Kidney glomerular epithelial cell (primary cell): ENCODE data around the gene BRAT1.
"Not testable (repeated sequence)": the region's sequence is repeated elsewhere in the genome, so short reads cannot be mapped to it uniquely, and the experiment has no call there.

ENCODE experiments used
- DNase-seq: peaks from one replicate; lab custom pipeline; 2025; lab: John Stamatoyannopoulos, UW

The BRAT1 gene

DNA sequence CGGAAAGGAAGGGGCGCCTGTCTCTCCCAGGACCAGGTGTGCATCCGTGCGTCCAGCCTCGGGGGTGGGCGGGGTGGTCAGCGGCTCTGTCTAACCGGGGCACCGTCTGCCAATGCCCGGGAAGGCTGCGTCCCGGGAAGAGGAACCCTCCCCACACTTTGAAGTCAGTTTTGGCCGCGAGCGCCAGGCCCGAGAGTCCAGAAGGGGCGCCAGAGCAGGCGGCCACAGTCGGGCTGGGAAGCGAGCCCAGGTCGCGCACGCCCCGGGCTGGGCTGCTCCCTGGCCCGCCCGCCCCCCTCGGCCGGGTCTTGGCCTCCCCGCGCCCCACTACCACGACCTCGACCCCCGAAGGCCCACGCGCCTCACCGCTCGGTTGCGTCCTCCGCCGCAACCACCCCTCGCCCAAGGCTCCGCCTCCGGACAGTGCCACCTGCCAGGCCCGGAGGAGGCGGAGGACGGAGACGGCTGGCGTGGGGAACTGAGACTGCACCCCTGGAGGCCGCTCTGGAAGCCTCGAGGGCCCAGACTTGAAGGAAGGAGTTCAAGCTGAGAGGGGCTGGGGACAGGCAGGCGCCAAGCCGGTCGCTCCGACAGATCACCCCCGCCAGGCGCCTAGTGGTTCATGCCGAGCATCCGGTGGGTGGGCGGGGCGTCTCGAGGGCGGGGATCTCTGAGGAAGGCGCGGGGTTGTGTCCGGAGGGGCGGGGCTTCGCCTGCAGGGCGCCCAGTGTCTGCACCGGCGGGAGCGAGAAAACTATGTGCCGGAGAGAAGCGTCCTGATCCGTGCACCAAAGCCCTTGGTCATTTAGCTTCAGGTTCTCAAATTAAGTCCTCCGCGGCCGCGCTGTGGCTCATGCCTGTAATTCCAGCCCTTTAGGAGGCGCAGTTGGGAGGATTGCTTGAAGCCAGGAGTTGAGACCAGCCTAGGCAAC is at the start of gene BRAT1:
BRAT1 (minus strand) TSS at position 404 of the 932 bp plus-strand sequence. CDS start 1,093 bp downstream, outside the sequence.
- DNase-seq = peak; percentile 86

DNA sequence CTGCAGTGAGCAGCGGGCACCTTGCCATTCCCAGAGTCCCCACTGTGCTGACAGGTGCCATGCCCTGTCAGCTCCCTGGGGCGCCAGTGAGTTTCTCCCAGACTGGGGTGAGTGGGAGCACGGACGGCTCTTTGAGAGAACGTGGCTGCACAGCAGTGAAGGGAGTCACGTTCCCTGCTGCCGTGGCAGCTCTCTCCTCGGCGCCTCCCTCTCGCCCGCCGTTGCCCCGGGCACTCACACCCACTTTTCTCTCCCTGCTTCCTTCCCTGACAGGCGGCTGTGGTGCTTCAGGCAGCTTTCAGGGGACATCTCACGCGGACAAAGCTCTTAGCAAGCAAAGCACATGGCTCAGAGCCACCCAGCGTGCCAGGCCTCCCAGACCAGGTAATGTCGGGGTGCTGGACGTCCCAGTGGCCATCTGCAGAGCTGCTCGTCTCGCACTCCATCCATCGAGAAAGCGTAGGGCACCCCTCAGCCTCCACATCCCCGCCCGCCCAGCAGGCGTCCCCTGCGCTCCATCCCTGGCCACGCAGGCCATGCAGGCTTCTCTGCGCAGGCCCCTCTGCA is 49.4 kb upstream of the BRAT1 start:
- no peak for DNase-seq

DNA sequence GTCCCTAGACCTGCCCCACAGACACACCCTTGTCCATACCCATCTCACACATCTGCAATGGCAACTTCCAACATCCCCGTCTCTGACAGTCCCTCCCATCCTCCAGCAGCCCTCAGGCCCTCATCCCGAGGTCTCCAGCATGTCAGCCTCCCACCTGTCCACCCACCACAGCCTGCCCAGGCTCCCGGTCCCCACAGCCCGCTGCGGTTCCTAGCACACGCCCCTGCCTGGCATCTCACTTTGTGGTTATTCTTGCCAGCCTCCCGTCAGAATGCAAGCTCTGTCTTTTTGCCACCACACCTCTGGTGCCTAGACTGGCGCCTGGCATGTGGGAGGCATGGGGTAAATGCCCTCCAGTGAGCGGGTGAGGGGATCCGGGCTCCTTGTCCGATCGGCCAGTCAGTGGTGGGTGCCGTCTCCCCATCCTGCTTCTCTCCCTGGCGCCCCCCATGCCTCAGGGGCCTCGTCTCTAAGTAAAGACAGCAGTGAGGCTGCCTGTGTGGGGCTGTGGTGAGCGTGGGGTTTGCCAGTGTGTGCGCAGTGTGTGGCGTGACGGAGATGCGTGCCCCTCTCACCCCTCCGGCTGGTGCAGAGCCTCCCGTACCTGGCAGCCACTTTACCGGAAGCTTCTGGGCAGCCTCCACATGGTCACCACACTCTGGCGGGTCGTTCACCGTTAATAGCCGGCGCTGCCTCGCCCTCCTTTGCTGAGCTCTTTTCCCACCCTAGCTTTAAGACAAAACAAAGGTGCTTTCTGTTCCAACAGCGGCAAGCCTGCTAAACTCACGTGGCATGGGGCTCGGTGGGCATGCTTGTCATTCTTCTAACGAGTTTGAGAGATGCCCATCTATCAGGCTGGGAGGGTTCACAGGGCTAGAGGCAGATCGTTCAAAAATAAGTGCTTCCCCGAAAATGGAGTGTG is 48.0 kb upstream of the BRAT1 start:
- no peak for DNase-seq

DNA sequence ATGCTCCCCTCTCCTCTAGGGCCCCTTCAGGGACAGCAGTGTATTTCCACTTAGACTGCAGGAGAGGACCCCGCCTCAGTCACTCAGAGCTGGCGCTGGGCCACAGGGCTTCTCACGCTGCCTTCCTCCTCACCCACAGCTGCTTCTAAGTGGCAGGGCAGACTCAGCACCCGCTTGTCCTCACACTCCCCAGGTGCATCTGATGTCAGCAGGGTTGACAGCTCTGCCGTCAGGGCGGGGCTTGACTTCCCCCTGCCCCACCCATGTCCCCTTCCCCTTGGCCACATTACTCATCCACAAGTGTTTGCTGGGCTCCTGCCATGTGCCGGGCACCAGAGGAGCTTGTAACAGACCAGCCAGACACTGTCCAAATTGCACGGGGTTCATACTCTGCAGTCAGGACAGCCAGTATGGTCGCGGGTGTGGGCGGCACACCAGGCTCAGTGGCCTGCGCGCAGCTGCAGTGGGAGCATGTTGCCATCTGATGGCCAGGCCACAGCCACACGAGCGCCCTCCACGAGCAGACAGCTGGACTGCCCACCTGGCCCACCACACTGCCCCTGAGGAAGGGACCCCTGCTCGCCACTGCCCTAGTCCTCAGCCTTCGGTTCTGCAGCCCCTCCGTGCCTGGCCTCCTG is 47.2 kb upstream of the BRAT1 start:
- no peak for DNase-seq

DNA sequence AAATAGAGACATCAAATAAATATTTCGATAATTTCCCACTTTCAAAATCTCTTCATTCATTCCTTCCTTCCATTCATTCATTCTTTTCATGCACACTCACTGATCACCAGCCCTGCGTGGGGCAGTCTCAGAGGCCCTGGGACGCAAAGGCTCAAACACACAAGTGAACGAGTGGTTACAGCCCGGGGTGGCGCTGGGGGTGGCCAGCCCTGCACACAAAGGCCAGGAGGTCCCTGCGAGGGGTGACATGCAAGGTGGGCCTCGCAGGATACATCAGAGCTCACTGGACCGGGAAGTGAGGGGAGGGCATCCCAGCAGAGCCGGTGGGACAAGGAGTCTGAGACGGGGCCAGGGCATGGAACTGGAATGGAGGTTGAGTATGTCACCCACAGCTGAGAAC is 46.6 kb upstream of the BRAT1 start:
- DNase-seq = no peak

DNA sequence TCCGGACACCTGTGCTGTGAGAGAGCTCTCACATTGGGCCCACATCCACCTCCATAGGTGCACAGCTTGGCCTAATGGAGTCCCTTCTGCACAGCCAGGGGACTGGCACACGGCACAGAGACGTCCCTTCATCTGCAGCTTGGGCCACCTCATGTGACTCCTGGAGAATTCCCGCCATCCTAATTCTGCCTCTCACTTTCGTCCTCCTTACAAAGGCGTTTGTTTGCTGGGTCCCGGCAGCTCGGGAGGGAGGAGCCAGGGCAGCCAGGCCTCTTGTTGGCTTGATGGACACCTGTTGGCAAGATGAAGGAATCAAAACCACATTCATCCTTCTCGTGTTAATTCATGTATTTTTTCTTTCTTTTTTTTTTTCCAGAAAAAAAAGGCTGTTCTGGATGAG is 45.7 kb upstream of the BRAT1 start:
- DNase-seq = no peak

DNA sequence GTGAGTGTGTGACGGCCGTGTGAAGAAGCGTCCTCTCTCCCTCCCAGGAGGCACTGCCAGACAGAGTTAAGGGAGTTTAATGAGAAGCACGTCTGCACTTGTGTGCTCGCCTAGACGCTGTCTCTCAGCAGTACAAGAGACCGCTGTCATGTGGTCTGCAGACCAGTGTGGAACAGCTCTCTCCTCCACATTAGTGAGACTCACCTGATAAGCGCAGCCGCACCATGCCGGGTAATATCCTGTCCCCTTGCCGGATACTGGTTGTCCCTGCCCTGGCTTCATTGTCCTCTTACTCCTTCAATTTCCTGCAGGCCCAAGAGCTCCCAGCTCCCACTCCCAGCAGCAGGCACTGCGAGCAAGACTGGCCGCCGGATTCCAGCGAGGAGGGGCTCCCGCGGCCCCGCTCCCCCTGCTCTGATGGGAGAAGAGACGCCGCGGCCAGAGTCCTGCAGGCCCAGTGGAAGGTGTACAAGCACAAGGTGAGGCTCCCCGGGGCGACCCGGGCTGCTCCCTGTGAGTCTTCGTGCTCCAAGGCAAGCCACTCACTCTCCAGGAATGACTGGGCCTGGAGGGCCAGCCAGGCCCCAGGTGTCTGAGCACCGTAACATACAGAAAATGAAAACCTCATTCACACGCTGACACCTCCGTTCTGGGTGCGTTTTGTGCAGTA is 43.0 kb upstream of the BRAT1 start:
- no peak for DNase-seq

DNA sequence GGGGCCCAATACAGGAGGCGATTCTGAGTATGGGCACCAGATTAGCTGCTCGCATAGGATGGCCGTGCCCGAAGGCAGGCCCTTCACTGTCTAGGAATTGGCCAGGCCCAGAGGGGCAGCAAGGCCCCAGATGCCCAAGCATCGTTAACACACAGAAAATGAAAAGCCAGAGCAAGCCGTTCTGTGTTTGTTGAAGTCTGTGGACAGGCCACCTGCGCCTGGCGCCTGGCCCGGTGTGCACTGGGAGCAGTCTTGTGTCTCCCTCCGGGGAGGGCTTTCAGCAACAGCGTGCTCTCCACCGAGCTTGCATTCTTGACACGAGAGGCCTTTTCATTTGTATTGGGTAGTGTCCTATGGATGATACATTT is 41.9 kb upstream of the BRAT1 start:
- no peak for DNase-seq

DNA sequence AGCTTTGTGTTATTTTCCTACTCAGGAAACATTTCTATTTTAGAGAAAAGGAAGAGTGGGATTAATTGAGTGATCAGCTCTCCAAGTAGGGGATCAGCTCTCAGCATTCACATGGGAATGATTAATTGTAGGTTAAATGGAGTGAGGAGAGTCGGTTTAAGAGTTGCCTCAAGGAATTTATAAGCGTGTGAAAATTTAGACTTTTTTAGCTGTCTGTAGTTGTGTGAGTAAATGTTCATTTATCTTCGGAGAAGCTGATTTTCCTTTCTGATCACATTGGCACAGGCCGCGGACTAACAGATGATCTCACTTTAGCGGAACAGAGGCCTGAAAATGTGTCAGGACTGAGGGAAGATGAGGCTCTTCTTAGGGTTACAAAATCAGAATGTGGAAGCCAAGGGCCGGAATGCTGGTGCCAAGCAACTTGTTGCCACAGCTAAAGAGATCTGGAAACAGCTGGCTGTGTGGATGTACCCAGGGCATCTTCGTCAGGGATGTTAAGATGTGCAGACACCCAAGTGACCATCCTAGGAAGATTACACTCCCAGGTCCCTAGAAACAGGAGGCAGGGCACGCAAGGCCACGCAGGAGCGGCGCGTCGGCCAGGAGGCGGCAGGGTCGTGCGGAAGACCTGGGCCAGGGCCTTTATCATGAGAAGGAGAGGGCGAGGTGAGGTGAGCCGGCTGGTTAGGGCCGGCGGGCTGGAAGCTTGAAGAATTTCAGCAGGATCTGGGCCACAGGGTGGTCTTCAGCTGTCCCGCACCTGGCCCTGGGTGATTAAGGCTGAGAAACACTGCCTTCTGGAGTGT is 41.3 kb upstream of the BRAT1 start:
- DNase-seq = no peak

DNA sequence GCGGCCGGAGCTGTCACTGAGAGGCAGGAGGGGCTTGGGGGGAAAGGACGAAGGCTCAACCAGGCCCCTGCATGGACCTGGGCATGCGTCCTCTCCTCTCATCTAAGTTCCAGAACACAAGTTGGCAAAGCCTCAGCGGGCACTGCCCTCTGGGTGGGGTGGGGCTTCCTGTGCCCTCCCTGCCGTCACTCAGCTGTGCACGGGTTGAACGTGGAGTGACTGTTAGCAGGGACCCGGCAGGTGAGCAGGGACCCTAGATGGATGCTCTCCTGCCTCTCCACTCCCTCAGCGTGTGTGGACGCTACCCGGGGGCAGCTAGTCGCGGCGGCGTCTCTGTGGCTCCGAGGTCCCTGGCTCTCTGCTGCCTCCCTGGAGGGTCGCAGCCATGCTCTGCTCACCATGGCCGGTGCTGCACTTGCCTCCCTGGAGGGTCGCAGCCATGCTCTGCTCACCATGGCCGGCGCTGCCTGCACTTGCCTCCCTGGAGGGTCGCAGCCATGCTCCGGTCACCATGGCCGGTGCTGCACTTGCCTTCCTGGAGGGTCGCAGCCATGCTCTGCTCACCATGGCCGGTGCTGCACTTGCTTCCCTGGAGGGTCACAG is 40.0 kb upstream of the BRAT1 start:
- DNase-seq = no peak

DNA sequence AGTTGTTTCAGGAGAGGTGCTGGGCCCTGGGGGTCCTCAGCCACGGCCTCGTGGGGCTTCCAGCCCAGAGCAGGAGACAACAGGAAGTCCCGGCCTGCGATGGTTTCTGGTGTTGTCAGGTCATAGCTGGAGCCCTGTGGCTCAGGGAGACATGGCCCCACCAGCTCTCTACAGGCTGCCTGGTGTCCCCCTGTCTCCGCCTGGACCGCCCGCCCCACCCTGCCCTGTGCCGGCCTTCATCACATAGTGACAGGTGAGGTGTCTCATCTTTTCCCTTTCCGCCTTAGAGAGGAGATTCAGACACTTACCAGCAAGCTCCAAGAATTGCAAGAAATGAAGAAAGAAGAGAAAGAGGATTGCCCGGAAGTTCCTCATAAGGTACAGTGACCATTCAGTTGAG is 39.3 kb upstream of the BRAT1 start:
- no peak for DNase-seq

DNA sequence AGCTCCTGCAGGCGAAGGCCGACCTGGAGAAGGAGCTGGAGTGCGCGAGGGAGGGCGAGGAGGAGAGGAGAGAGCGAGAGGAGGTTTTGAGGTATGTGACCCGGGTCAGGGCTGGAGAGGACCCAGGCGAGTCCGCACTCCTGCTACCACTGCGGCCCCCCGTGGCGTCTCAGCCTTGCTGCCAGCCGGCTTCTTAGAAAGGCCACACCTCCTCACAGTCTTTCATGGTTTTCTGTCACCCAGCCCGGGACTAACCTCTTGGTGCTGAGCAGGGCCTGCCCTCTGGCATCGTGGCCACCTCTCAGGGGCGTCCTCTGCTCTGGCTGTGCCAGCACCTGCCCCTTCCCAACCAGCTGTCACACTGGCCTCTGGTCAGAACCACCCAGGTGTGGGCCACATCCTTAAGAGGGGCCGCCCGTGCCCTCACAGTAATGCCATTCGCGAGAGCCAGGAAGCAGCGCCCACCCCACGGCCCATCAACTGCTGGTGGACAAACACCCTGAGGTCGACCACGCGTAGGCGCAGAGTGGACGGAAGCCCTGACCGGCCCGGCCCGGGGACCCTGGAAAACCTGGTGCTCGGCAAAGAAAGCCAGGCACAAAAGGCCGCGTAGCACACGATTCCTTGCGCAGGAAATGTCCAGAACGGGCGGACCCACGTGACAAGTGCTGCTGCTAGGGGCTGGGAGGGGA is 37.9 kb upstream of the BRAT1 start:
- no peak for DNase-seq

DNA sequence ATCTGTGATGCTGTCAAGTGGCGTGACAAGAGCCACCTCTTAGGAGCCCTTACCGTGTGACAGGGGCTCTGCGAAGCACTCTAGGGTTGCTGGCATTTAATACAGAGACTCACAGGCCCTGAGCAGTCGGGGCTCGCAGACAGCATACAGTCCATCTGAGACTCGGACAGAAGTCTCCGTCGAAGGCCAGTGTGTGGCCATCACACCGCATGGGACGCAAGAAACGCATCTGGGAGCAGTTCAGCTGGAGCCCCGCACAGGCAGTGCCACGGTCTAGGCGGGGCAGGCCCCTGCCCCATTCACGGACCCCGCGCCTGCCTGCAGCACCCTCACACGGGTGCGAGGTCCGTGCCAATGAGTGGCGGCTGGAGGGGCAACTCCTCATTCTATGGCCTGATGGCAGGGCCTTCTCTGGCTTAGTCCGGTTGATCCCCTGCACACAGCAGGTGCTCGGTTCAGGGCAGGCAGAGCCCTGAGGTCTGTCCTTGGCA is 37.1 kb upstream of the BRAT1 start:
- DNase-seq = no peak

DNA sequence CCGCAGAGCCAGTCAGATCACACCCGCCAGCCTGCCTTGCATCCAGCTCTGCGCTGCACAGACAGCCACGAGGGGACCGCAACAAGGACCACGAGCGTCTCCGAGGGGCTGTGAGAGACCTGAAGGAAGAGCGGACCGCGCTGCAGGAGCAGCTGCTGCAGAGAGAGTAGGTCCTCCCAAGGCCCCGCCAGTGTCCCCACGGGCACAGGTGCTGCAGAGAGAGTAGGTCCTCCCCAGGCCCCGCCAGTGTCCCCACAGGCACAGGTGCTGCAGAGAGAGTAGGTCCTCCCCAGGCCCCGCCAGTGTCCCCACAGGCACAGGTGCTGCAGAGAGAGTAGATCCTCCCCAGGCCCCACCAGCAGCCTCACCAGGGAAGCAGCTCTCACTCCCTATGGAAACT is 34.6 kb upstream of the BRAT1 start:
- not testable (repeated sequence) for DNase-seq

DNA sequence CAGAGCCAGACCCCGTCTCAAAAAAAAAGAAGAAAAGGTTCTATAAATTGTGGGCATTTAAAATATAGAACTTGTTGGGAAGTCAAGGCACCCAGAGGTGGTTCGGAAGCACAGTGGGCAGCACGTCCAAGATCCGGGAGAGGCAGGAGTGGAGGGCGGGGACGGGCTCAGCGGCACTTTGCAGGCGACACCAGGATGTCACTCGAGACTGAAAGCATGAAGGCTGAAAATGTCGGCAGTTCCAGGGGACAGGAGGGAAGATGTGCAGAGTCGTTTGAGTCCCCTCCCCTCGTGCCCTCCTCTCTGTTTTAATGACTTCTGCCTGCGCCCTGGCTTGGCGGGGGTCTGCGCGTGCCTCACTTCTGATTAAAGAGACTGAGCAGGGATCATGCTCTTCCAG is 34.0 kb upstream of the BRAT1 start:
- no peak for DNase-seq

DNA sequence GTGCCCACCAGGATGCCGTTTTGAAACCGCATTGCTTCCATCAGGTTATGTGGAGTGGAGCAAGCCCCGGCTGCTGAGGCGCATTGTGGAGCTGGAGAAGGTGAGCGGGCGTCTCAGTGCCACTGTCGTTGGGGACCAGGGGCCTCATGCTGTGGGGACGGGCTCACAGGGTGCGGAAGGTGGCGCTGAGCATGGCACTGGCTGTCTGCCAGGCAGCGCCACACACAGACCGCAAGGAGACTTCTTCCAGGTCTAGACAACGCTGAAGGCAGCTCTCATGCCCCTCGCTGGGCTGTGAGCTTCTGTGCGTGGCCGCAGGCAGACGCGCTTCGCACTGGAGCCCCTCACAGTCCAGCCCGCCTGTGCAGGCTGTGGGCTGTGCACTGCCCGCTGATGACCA is 32.5 kb upstream of the BRAT1 start:
- no peak for DNase-seq

DNA sequence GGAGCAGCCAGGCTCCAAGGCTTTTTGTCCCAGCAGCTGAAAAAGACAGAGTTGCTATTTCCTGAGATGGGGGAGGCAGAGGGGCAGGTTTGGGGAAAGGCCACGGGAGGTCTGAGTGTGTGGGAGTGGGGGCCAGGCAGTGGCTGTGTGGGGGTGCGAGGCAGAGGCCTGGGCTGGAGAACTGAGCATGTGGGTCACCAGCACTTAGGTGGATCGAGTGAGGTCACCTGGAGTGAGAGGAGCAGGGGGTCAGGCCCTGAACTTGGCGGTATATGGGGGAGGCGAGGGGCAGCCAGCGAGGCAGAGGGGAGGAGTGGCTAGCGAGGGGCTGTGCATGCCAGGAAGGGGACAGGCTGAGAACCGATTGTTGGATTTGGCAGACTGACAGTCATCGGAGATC is 31.8 kb upstream of the BRAT1 start:
- DNase-seq = no peak

DNA sequence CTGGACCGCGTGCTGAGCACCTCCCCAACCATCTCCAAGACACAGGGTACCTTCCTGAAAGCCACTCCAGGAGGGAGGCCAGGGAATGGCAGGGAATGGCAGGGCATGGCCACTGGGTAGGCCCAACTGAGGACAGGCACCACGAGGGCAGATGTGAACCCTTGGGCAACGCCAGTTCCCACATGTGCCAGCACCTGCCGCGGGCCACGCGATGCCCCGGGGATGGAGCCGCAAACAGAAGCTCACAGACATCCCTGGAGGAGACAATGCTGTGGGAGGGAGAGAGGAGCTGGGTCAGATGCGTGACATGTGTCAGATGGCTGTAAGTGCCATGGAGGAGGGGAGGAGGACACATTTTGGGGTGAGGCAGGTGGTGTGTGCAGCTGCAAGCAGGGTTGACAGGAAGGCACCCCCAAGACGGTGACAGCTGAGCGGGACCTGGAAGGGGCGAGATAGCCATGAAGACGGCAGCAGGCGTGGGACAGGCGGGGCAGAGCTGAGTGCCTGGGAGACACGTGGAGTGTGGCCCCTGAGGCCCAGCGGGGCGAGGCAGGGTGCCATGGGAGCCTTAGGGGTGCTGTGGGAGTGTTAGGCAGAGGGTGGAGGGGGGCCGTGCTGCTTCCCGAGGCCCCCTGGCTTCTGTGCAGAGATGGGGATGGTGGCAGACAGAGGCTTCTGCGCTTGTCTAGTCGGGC is 31.1 kb upstream of the BRAT1 start:
- DNase-seq = no peak

DNA sequence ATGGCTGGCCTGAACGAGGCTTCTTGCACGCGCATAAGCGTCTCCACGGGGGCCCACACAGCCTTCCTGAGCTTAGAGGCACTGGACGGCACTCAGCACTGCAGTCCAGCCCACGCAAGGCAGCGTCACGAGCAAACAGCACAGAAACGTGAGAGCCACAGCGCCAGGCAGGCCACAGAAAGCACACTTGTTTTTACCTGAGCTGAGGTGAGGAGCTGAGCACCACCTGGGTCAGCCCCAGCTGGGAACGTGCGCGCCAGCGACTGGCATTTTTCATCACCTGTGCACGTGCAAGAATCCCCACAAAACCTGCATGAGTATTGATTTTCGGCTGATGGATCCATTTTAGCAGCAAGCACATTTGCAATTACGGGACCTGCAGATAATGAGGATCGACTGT is 30.1 kb upstream of the BRAT1 start:
- no peak for DNase-seq
